ENCODE data around the gene UGGT2.
"Not testable (repeated sequence)": the region's sequence is repeated elsewhere in the genome, so short reads cannot be mapped to it uniquely, and the experiment has no call there.

Gene UGGT2

GRCh38 chr13:95896301-95896700 is 156.9 kb downstream of the UGGT2 start:
- DNase-seq (ENCODE audit: low read depth in 2 of 2): no peak

GRCh38 chr13:95893861-95894260 is 159.3 kb downstream of the UGGT2 start:
- DNase-seq (ENCODE audit: low read depth in 2 of 2): no peak

- DNase-seq (ENCODE audit: low read depth in 2 of 2): no peak
Measured at GRCh38 chr13:95882121-95882520, 171.1 kb downstream of the UGGT2 start.

GRCh38 chr13:95880331-95880730 is 172.9 kb downstream of the UGGT2 start:
- no peak for DNase-seq (ENCODE audit: low read depth in 2 of 2)

- DNase-seq (ENCODE audit: low read depth in 2 of 2): no peak
Measured at GRCh38 chr13:95874286-95874685, 178.9 kb downstream of the UGGT2 start.

GRCh38 chr13:95870421-95870820 is 182.8 kb downstream of the UGGT2 start:
- no peak for DNase-seq (ENCODE audit: low read depth in 2 of 2)

- no peak for DNase-seq (ENCODE audit: low read depth in 2 of 2)
Measured at GRCh38 chr13:95865080-95865615, 188.1 kb downstream of the UGGT2 start.

- no peak for DNase-seq (ENCODE audit: low read depth in 2 of 2)
Measured at GRCh38 chr13:95862408-95862807, 190.8 kb downstream of the UGGT2 start.

GRCh38 chr13:95861296-95861695 is 191.9 kb downstream of the UGGT2 start:
- DNase-seq (ENCODE audit: low read depth in 2 of 2): no peak

GRCh38 chr13:95858286-95859075 is 194.7 kb downstream of the UGGT2 start:
- no peak for DNase-seq (ENCODE audit: low read depth in 2 of 2)

- DNase-seq (ENCODE audit: low read depth in 2 of 2): not testable (repeated sequence)
Measured at GRCh38 chr13:95845656-95846055, 207.5 kb downstream of the UGGT2 start.

- DNase-seq (ENCODE audit: low read depth in 2 of 2): no peak
Measured at GRCh38 chr13:95842898-95843297, 210.3 kb downstream of the UGGT2 start.

GRCh38 chr13:95841894-95842293 is 211.3 kb downstream of the UGGT2 start:
- DNase-seq (ENCODE audit: low read depth in 2 of 2): no peak

- DNase-seq (ENCODE audit: low read depth in 2 of 2): peak; percentile 32 to 37
Measured at GRCh38 chr13:95834134-95834765, 219.0 kb downstream of the UGGT2 start.

GRCh38 chr13:95833719-95834118 is 219.5 kb downstream of the UGGT2 start:
- DNase-seq (ENCODE audit: low read depth in 2 of 2): no peak

- DNase-seq (ENCODE audit: low read depth in 2 of 2): no peak
Measured at GRCh38 chr13:95833126-95833525, 220.1 kb downstream of the UGGT2 start.

- no peak for DNase-seq (ENCODE audit: low read depth in 2 of 2)
Measured at GRCh38 chr13:95822303-95822702, 230.9 kb downstream of the UGGT2 start.

- DNase-seq (ENCODE audit: low read depth in 2 of 2): no peak
Measured at GRCh38 chr13:95814495-95814894, 238.7 kb downstream of the UGGT2 start.

- no peak for DNase-seq (ENCODE audit: low read depth in 2 of 2)
Measured at GRCh38 chr13:95813139-95813538, 240.1 kb downstream of the UGGT2 start.

- no peak for DNase-seq (ENCODE audit: low read depth in 2 of 2)
Measured at GRCh38 chr13:95809429-95809828, 243.8 kb downstream of the UGGT2 start.

- no peak for DNase-seq (ENCODE audit: low read depth in 2 of 2)
Measured at GRCh38 chr13:95805921-95806320, 247.3 kb downstream of the UGGT2 start.

GRCh38 chr13:95801825-95802224 is 251.4 kb downstream of the UGGT2 start:
- no peak for DNase-seq (ENCODE audit: low read depth in 2 of 2)

- DNase-seq (ENCODE audit: low read depth in 2 of 2): no peak
Measured at GRCh38 chr13:95800436-95800835, 252.8 kb downstream of the UGGT2 start.

All from stimulated activated CD8-positive, alpha-beta memory T cell treated with anti-CD3 and anti-CD28 coated beads, Interleukin-7, amount 100 ng/mL, for 1 hour (primary cell).